Activated CD4-positive, alpha-beta T cell treated with anti-CD3 and anti-CD28 coated beads, Interleukin-2, amount 50 U/mL, for 4 hours (primary cell): ENCODE data around the gene ERMAP.
"Not testable (repeated sequence)": the region's sequence is repeated elsewhere in the genome, so short reads cannot be mapped to it uniquely, and the experiment has no call there.

Source experiments
- DNase-seq, 2 experiments: peaks; one replicate each; pipeline ENCODE4 v3.0.0-alpha.2; 2020

The ERMAP gene

DNA sequence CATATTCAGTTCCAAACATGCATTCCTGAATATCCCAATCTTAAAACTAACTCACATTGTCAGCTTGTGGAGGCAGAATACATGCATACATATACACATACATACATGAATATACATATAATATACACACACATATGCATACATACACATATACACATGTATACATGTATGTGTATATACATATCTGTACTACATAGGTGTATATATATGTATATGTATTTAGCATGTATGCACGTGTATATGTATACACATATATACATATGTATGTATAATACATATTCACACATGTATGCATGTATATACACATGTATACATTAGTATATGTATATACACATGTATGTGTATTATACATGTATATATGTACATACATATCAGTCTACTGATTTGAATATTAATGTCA lies 28.3 kb downstream of the ERMAP start:
- DNase-seq = no peak

DNA sequence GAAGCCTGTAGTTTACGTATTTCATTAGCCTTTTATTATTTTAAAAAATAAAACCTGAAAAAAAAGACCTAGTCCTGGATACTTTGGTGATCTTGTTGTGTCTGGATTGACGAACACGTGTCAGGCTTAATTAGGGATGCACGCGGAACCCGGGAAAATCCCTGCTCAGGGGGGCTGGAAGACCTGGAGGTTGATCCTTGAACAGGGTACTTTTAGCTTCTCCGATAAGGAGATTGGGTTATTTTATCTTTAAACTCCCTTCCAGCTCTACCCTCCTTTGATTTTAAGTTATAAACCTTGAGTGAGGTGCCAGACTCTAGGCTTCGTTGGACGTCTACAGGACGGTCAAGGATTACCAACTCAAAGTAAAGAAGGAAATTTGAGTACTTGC lies 28.9 kb downstream of the ERMAP start:
- DNase-seq = no peak

DNA sequence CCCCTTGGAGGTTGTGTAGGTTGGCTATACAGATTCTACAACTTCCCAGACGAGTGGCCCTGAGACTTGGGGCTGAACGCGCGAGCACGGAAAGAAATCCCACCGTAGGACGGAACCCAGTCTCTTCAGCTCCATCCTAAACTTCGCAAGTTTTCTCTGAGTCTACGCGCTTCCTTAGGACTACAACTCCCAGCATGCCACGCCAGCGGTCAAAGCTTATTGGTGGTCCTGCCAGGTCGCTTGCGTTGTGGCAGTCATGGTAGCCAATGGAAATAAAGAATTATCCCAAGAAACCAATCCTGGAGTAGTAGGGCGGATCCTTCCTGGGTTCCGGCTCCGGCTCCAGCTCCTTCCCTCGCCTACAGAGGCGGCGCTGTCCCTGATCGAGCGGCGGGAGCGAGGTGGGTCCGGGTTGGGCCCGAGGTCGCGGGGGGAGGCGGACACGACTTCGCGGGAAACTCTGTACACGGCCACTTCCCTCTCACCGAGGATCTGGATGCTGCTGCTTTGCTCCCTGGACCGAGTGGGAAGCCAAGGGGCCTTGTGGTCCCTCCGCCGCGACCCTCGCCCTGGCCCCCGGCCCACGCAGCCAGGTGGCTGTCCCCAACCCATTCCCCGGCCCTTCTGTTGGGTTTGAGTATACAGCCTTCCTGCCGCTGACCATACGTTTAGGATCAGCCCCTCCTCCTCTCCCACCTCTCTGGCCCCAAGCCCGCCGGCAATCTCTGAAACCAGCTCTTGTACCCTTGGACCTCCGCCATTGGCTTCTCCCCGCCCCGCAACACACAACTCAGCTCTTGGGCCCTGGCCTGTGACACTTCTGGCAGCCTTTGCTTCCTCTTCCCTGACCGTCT lies 29.6 kb downstream of the ERMAP start, which contains the start of gene ZNF691:
Gene ZNF691, plus strand, starts transcription at position 357 of the 854 bp plus-strand sequence. CDS start 3,046 bp downstream, outside the sequence.
- peak; percentile 86 for DNase-seq

DNA sequence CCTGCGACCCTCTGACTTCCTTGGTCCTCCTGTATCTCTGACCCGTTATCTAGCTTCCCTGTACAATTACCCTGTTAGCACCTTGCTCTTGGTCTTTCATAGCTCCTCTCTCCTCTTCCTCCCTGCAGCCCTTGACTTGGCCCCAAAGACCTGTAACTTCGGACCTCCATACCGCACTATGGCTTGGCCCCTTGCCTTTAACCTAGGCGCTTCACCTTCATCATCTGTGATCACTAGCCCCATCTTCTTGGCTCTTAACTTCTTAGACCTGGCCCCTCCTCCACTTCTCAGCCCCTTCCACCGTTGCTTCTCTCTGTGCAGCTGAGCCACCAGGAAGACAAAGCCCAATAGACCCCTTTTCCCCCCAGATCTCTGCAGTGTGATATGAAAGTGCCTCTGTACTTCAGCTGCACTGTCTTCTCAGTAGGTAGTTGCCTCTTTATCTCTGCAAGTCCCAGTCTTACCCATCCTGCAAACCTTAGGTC lies 30.2 kb downstream of the ERMAP start:
- no peak for DNase-seq

DNA sequence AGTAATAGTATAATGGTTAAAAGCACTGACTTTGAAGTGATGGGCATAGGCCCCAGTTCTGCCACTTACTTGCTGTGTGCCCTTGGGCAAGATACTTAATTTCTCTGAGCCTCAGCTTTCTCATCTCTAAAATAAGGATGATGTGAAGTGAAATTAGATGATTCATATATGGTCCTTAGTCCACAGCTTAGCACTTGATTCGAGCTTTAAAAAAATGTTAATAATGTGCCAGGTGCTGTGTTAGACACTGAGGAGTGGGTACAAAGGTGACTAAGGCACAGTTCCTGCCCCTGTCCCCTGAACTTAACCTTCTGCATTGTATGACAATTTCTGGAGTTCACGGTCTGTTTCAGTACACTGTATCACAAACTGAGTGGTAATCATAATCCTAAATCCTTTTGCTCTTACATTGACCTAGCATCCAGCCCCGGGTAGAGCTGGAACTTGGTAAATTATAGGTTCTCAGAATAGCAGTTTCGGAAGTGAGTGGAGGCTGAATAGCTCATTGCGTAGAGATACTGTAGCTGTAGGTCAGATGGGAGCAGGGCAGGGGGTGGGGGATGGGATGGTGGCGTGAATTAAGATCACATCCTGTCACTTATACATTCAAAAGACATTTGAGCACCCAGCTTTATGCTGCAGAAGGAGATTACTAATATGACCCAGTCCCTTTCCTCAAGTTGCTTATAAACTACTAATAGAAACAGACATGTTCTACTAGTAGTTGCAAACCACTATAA lies 31.0 kb downstream of the ERMAP start:
- no peak for DNase-seq

DNA sequence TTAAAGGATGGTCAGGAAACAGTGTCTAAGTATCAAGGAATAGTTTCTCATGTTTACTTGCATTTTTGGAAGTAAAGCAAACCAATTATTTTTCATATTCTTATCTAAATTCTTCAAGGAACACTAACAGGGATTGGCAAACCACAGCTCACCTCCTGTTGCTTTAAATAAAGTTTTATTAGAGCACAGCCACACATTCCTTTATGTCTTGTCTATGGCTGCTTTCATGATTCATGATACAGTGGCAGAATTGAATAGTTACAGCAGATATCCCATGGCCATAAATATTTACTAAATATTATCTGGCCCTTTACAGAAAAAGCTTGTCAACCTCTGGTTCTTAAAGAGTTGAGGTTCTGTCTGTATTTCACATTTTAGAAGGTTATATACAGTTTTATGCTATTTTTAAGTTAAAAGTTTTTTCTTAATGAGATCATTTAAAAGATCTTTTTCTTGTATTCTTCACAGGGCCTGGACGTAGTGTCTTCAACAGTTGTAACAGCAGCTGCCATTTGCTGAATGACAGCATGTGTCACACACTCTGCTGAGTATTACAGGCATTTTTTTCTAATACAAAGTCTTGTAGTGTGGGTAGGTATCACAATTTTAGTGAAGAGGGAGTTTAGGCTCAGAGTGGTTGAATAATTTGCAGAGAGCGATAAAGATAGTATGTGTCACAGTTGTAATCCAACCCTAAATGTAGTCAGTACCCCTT lies 32.1 kb downstream of the ERMAP start:
- no peak for DNase-seq

DNA sequence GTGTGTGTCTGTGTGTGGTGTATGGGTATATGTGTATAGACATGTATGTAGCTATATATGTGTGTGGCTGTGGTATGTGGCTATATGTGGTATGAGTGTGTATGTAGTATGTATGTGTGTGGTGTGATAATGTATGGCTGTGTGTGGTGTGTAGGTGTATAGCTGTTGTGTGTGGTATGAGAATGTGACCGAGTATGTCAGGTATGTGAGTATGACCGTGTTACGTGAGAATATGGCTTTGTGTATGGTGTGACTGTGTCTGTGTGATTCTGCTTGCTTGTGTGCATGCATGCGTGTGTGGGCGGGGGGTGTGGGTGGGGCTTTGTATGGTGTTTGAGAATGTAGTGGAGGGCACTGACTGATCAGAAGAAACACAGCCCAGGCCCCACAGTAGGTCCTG lies 33.0 kb downstream of the ERMAP start:
- peak in 1 of 2 experiments; percentile 8 for DNase-seq

DNA sequence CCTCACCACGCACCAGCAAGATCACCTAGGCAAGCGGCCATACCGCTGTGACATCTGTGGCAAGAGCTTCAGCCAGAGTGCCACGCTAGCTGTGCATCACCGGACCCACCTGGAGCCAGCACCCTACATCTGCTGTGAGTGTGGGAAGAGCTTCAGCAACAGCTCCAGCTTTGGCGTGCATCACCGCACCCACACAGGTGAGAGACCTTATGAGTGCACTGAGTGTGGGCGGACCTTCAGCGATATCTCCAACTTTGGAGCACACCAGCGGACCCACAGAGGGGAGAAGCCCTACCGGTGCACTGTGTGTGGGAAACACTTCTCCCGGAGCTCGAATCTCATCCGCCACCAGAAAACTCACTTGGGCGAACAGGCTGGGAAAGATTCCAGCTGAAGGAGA lies 34.5 kb downstream of the ERMAP start:
- DNase-seq = no peak

DNA sequence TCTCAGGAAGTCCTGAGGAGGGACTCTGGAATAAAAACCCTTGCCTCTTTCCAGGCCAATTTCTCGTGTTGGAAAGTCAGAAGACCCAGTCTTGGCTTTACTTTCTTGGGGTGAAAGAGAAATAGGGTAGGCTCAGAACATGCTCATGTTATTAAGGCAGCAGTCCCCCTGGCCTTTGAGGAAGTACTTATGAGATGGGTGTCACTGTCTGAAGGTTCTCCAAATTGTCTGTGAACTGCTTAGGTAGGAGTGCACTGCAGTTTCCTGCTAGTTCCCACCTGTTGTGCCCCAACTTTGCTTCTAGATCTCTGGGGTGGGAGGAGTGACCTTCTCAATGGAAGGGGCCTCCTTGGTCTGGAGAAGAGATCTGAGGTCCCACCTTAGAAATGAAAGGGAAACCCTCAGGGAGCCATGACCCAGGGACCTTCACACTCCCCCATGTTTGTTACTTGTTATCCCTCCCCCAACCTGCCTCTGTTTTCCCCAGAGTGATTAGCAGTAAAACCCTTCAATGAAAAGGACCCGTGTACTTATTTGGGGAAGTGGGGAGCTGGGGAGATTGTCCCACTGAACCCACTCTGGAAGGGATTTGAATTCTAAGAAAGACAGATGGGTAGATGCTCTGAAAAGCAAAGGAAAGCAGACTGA lies 35.2 kb downstream of the ERMAP start:
- DNase-seq = no peak

DNA sequence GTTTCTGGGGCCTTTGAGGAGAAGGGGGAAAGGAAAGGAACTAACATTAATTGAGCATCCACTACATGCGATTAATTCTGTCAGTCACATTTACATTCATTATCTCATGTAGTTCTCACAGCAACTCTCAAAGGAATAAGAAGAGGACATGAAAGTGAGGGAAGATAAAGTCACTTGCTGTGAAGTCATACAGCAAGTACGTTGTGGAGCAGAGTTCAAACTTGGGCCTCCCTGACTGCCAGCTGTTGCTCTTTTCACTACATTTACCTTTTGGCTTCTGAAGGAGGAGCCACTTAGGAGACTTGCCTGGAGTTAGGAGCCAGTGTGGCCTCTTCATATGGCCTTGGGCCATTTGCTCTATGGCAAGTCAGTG lies 35.7 kb downstream of the ERMAP start:
- no peak for DNase-seq

DNA sequence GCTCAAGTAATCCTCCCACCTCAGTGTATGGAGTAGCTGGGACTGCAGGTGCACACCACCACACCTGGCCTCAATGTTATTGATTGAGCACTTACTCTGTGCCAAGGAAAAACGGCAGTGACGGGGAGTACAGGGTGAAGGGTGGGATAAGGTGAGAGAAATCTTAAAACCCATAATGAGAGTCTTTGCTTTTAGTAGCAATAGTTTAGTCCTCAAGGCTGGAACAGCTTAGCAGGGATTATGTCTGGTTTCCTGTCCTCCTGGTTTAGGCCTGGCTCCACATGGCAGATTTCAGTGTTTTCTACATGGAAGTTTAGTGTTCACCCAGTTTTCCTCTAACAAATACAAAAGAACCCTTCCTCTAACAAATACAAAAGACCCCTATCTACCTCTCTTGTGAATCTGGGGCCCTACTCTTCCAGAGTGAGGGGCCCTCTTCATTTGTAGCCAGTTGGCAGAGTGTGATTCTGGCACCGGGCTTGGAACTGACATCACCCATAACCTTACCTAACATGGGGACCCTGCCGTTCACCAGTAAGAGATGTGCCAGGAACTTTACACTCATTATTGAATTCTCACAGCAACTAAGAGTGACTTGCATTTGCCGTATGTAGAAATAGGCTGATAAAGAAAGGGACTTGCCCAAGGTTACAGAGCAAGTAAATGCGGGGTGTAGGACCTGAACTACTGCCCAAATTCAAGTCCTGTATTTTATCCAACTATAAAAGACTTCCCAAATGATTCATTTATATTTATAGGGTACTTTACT lies 36.4 kb downstream of the ERMAP start:
- DNase-seq = no peak

DNA sequence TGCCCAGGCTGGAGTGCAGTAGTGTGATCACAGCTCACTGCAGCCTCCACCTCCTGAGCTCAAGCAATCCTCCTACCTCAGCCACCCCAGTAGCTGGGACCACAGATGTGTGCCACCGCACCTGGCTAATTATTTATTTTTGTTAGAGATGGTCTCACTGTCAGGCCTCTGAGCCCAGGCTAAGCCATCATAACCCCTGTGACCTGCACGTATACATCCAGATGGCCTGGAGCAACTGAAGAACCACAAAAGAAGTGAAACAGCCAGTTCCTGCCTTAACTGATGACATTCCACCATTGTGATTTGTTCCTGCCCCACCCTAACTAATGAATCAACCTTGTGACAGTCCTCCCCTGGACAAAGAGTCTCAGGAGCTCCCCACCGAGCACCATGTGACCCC lies 39.6 kb downstream of the ERMAP start:
- DNase-seq = not testable (repeated sequence)

DNA sequence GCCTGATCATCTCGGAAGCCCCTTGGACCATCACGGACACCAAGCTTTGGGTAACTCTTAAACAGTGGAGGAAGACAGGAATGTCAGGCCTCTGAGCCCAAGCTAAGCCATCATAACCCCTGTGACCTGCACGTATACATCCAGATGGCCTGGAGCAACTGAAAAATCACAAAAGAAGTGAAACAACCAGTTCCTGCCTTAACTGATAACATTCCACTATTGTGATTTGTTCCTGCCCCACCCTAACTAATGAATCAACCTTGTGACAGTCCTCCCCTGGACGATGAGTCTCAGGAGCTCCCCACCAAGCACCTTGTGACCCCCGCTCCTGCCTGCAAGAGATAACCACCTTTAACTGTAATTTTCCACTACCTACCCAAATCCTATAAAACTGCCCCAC lies 42.4 kb downstream of the ERMAP start:
- DNase-seq = not testable (repeated sequence)

DNA sequence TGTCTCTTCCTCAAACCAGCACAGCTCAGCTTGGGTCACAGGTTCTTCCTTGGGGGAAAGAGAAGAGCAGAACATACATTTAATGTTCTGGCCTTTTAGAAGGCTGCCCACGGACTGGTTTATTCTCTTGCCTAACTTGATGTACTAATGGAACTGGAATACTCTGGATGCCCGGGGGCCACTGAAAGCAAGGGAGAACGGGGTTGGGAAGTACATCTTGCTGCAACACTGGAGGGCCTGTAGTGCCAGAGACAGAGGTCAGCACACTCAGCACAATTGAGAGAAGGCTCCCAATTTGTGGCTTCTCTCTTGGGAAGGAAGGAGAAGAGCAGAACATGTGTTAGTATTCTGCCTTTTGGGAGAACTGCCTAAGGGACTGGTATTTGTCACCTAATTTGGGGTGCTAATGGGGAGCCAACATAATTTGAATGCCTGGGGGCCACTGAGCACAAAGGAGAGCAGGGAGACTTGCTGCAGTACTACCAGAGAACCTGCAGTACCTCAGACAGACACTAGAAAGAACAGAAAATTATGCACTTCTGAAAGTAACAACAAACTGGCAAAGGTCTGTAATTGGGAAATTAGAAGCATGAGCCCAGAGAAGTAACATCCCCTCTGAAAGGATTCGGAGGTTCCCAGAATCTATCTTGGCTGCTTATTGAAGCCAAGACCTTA lies 43.6 kb downstream of the ERMAP start:
- no peak for DNase-seq

DNA sequence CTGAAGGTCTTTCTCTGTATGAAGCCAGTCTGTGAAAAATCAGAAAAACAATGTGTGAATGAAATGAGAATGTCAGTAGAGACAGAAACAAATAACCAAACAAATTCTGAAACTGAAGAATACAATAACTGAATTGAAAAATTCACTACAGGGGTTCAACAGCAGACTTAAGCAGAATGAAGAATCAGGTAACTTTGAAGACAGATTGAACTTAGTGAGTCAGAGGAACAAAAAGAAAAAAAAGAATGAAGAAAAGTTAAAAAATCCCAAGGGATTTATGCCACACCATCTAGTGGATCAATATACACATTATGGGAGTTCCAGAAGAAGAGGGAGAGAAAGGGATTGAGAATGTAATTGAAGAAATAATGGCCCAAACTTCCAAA lies 44.1 kb downstream of the ERMAP start:
- DNase-seq = no peak

DNA sequence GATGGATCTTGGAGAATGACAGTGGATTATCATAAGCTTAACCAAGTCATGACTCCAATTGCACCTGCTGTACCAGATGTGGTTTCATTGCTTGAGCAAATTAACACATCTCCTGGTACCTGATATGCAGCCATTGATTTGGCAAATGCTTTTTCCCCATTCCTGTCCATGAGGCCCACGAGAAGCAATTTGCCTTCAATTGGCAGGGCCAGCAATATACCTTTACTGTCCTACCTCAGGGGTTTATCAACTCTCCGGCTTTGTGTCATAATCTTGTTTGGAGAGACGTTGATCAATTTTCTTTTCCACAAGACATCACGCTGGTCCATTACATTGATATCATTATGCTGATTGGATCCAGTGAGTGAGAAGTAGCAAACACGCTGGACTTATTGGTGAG lies 49.6 kb downstream of the ERMAP start:
- no peak for DNase-seq

DNA sequence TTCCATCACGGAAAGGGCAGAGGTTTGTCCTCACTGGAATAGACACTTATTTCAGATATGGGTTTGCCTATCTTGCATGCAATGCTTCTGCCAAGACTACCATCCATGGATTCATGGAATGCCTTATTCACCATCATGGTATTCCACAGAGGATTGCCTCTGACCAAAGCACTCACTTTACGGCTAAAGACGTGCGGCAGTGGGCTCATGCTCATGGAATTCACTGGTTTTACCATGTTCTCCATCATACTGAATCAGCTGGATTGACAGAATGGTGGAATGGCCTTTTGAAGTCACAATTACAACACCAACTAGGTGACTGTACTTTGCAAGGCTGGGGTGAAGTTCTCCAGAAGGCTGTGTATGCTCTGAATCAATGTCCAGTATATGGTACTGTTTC lies 51.5 kb downstream of the ERMAP start:
- not testable (repeated sequence) for DNase-seq

DNA sequence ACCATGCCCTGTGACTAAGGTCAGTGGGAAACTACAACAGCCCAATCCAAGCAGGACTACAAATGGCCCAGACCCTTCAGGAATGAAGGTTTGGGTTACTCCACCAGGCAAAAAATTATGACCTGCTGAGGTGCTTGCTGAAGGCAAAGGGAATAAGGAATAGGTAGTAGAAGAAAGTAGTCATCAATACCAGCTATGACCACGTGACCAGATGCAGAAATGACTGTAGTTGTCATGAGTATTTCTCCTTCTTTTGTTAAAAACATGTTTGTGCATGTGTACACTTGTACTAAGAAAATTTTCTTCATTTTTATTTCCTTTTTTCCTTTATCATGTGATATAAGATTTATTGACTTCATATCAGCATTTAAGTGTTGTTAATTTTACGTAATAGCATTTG lies 52.3 kb downstream of the ERMAP start:
- not testable (repeated sequence) for DNase-seq

DNA sequence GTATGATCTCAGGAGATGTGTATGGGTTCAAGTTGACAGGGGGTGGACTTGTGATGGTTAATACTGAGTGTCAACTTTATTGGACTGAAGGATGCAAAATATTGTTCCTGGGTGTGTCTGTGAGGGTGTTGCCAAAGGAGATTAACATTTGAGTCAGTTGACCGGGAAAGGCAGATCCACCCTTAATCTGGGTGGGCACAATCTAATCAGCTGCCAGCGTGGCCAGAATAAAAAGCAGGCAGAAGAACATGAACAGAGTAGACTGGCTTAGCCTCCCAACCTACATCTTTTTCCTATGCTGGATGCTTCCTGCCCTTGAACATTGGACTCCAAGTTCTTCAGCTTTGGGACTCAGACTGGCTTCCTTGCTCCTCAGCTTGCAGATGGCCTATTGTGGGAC lies 52.8 kb downstream of the ERMAP start:
- DNase-seq = not testable (repeated sequence)

DNA sequence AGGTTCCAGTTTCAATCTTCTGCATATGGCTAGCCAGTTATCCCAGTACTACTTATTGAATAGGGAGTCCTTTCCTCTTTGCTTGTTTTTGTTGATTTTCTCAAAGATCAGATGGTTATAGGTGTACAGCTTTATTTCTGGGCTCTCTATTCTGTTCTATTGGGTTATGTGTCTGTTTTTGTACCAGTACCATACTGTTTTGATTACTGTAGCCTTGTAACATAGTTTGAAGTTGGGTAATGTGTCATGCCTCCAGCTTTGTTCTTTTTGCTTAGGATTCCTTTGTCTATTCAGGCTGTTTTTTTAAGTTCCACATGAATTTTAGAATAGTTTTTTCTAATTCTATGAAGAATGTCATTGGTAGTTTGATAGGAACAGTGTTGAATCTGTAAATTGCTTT lies 56.2 kb downstream of the ERMAP start:
- DNase-seq = not testable (repeated sequence)

DNA sequence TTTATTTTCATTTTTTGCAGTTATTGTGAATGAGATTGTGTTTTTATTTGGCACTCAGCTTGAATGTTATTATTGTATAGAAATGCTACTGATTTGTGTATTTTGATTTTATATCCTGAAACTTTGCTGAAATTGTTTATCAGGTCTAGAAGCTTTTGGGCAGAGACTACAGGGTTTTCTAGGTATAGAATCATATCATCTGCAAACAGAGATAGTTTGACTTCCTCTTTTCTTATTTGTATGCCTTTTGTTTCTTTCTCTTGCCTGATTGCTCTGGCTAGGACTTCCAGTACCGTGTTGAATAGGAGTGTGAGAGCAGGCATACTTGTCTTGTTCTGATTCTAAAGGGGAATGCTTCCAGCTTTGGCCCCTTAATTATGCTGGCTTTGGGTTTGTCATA lies 56.7 kb downstream of the ERMAP start:
- no peak for DNase-seq

DNA sequence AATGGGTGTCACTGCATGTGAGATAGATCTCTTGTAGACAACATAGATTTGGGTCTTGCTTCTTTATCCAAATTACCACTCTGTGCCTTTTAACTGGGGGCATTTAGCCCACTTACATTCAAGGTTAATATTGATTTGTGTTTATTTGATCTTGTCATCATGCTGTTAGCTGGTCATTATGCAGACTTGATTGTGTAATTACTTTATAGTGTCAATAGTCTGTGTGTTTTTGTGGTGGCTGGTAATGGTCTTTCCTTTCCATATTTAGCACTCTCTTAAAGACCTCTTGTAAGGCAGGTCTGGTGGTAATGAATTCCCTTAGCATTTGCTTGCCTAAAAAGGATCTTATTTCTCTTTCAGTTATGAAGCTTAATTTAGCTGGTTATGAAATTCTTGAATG lies 59.1 kb downstream of the ERMAP start:
- DNase-seq = no peak
